HG02642 (cell line): ENCODE results near the gene TBXA2R.
"Not testable (repeated sequence)": the region's sequence is repeated elsewhere in the genome, so short reads cannot be mapped to it uniquely, and the experiment has no call there.

ENCODE experiments used
- ATAC-seq: cut with Tn5 transposase; IDR thresholded peaks from one replicate; pipeline ENCODE4 v1.9.1; 2021; ENCODE audit warnings: mild to moderate bottlenecking; ENCODE audit not compliant: unreplicated experiment, poor library complexity

Gene TBXA2R

DNA sequence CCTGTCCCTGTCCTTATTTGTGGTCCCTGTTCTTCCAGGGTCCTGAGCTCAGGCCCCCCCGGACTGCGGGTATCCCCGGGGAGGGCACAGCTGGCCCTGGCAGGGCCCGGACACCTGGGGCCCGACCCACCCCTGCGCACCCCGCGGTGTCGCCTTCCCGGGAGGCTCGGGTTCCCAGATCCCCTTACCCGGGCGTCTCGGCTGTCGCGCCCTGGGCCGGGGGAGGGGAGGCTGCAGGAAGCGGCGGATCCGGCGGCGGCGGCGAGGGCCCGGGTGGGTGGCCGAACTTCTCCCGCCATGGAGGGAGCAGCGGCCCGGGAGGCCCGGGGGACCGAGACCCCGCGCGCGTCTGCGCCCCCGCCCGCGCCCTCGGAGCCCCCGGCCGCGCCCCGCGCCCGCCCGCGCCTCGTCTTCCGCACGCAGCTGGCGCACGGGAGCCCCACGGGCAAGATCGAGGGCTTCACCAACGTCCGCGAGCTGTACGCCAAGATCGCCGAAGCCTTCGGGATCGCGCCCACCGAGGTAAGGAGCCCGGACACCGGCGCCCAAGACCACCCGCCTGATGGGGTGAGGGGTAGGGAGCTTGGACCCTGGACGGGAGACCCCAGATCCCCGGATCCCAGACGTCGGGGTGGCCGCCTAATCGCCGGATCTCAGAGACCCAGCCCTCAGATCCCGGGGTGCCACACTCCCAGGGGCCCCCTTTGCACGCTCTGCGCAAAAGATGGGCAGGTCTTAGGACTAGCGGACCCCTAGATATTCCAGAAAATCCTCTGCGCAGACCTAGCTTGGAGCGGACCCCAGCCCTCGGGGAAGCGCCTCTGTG lies 21.2 kb downstream of the TBXA2R start, which contains the start of gene GIPC3:
Gene GIPC3, plus strand, starts transcription at position 178 of the 826 bp plus-strand sequence. Its CDS starts 120 bp downstream, at position 298.
- no peak for ATAC-seq

DNA sequence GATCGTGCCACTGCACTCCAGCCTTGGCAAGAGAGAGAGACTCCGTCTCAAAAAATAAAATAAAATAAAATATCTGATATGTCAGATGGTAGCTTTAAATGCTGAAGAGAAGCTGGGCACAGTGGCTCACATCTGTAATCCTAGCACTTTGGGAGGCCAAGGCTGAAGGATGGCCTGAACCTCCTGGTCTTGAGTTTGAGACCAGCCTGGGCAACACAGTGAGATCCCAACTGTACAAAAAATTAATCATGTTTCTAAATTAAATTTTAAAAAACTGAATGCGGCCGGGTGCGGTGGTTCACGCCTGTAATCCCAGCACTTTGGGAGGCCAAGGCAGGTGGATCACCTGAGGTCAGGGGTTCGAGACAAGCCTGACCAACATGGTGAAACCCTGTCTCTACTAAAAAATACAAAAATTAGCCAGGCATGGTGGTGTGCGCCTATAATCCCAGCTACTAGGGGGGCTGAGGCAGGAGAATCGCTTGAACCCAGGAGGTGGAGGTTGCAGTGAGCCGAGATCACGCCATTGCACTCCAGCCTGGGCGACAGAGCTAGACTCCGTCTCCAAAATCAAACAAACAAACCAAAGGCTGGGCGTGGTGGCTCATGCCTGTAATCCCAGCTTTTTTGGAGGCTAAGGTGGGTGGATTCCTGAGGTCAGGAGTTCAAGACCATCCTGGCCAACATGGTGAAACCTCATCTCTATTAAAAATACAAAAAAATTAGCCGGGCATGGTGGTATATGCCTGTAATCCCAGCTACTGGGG lies 22.5 kb downstream of the TBXA2R start:
- ATAC-seq: not testable (repeated sequence)

DNA sequence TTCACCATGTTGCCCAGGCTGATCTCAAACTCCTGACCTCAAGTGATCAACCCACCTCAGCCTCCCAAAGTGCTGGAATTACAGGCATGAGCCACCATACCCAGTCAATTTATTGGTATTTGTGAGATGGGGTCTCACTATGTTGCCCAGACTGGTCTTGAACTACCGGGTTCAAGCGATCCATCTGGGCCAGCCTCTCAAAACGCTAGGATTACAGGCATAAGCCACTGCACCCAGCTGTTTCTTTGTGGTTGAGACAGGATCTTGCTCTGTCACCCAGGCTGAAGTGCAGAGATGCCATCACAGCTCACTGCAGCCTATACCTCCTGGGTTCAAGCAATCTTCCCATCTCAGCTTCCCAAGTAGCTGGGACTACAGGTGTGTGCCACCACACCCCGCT lies 24.9 kb downstream of the TBXA2R start:
- ATAC-seq: not testable (repeated sequence)

DNA sequence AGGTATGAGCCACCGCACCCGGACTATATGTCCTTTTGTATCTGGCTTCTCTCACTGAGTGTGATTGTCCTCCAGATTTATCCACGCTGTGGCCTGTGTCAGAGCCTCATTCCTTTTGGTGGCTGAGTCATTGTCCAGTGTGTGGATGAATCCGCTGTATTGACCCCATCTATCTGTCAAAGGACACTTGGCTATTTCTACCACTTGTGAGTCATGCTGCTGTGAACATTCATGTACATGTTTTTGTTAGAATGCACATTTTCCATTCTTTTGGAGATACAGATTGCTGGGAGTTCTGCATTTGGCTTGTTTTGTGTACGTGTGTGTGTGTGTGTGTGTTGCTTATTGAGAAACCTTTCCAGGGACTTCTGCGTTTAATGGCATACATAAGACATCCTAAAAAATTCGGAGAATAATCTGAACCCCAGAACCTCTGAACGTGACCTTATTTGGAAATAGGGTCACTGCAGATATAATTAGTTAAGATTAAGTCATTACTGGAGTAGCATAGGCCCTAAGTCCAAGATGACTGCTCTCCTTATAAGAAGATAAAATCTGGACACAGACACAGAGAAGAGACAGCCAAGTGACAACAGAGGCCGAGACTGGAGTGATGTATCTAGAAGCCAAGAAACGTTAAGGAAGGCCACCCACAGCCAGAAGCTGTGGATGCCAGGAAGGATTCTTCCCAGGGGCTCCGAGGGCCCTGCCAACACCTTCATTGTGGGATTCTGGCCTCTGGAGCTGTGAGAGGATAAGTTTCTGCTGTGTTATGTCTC lies 26.3 kb downstream of the TBXA2R start:
- ATAC-seq: no peak

DNA sequence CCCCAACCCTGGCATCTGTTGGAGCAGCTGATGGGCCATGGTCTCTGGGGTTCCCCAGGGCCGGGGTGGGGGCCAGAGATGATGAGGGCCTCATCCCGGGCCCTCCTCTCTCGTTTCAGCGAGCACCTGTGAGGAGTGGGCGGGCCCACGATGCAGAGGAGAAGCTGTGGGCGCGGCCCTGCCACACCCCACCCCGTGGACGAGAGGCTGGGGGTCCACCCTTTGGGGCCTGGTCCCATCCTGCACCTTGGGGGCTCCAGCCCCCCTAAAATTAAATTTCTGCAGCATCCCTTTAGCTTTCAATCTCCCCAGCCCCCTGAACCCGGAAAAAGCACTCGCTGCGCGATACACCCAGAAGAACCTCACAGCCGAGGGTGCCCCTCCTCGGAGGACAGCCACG lies 28.3 kb downstream of the TBXA2R start:
- ATAC-seq: no peak

DNA sequence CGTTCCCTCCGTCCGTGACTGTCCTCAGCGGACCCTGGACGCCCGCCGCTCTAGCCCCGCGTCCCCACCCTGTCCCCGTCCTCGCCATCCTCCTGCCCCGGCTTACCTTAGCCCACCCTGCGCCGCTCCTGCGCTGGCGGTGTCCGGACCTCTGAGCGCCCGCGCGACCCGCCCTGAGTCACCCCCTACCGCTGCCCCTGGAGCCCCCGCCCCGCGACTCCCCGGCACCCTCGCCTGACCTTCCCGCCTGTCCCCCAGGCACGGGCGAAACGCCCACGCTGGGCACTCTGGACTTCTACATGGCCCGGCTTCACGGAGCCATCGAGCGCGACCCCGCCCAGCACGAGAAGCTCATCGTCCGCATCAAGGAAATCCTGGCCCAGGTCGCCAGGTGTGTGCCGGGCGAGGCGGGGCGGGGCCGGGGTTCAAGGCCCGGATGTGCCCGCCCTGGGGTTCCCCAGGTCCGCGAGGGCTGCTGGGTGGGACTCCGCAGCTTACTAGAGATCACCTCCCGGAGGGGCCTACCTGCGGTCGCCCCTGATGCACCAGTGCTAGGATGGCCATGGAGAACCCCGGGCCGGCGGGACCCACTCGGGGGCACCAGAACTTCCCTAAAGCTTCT lies 28.8 kb downstream of the TBXA2R start:
- no peak for ATAC-seq

DNA sequence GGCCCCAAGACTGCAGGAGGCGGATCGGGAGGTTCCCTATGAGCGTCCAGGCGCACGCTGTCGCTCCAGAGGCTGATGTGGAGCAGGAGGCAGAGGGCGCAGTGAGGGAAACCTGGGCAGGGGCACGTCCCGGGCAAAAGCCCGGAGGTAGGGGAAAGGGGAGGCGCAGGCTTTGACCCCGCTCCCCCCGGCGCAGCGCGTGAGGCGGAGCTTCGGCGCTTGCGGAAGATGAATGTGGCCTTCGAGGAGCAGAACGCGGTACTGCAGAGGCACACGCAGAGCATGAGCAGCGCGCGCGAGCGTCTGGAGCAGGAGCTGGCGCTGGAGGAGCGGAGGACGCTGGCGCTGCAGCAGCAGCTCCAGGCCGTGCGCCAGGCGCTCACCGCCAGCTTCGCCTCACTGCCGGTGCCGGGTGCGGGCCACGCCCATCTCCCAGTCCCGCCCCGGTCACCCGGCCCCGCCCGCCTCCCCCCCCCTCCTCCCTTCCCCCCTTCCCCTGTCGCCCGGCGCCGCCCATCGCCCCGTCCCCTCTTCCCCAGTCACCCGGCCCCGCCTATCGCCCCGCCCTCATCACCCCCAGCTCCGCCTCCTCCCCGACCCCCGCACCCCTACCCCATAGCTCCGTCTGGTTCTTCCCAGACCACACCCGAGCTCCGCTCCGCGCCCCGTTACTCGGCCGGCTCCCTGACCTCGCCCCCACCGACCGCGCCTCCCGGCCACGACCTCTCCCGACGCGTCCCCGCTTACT lies 29.8 kb downstream of the TBXA2R start:
- ATAC-seq: no peak

DNA sequence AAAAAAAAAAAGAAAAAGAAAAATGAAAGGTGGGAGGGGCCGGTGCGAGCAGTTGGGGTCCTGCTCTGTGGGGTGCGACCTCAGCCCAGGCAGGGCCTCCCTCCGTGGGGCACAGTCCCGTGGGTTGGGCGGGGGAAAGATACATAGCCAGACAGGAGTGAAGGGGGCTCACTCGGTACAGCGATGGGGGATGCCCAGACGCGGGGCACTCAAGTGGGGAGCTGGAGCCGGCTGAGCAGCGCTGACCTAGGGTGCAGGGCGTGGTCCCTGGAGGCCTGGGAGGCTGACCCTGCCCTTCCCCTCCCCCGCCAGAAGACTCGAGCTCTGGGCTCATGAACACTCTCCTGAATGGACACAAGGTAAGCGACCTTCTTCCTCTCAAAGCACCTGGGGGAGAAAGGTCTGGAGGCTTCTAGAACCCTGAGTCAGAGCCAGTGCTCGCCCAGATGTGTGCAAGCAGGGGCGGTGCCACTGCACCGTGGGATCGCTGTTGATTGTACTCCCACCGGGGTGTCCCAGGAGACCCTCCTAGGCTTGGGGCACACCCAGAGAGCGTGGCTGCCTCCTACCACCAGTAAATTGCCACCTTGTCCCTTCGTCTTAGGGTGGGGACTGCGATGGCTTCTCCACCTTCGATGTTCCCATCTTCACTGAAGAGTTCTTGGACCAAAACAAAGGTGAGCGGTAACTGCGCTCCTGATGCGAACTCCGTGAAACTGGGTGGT lies 30.6 kb downstream of the TBXA2R start:
- no peak for ATAC-seq

DNA sequence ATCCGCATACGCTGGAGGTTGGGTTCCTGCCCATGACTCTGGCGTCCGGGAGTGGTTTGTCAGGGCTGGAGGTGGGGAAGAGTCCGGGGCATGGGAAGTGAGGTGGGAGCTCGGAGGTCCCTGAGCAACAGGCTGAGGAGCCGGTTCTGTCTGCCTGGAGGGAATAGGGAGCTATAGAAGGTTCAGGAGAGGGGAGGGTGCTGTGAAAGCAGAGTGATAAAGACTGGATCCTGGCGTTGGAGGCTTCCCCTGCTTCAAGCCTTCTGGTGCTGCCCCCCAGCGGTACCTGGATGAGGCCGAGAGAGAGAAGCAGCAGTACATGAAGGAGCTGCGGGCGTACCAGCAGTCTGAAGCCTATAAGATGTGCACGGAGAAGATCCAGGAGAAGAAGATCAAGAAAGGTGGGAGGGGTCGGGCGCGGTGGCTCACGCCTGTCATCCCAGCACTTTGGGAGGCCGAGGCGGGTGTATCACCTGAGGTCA lies 31.4 kb downstream of the TBXA2R start:
- ATAC-seq: no peak

DNA sequence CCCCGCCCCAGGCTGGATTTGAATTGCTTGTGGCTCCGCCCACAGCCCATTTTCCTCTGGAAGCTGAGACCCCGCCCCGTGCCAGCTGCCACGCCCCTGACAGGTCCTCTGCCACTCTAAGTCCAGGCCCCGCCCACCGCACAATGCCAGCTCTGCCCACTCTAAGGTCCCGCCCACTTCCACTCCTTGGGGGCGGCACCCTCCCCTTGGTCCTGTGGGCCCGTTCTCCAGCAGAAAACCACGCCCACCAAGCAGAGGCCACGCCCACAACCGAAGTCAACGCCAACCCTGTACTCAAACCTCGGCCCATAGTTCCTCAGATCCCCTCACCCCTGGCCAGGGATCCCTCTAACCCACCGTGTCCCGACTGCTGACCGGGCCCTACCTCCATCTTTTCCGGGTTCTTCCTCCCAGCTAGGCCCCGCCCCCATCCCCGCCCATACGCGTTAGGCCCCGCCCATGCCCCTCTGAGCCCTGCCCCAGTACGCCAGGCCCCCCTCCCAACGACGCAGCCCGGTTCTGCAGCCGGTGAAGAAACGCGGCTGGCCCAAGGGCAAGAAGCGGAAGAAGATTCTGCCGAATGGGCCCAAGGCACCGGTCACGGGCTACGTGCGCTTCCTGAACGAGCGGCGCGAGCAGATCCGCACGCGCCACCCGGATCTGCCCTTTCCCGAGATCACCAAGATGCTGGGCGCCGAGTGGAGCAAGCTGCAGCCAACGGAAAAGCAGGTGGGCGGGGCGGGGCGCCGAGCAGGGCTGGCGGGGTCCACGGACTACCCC lies 32.6 kb downstream of the TBXA2R start:
- ATAC-seq: no peak

DNA sequence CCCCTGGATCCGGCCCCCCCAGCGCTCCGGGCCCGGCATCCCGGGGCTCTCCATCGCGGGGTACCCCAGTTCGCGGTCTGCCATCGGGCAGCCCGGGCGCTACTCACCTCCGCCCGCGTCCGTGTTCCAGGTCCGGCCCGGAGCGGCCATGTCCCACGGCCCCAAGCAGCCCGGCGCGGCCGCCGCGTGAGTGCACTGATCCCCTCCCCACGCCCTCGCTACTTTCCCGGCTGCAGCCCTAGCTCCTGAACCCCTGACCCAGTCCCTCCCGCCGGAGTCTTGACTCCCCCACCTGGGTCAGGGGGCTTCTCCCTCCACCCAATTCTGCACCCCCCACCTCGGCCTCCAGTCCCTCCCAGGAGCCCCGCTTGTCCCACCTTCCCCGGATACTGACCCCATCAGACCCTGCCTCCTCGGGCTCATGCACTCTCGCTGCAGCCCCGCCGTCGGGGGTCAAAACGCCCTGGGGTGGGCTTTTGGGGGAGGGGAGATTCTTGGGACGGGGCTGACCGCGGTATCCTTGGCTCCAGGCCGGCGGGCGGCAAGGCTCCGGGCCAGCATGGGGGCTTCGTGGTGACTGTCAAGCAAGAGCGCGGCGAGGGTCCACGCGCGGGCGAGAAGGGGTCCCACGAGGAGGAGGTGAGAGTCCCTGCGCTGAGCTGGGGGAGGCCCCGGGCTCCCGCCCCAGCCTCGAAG lies 33.4 kb downstream of the TBXA2R start:
- peak; percentile 10 for ATAC-seq

DNA sequence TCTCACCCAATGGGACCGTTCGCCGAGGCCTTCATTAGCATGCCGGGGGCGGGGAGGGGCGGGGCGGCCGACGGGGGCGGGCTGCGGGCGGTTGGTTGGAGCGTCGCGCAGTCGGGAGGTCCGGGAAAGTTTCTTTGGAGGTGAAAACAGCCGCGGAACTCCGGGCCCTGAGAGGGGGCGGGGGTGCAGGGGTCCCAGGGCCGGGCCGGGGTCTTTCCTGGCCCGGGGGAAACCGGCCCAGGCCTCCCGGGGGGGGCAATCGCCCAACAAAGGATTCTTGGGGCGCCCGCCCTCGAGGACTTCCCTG lies 33.9 kb downstream of the TBXA2R start, which contains the start of gene HMG20B:
Gene HMG20B, plus strand, starts transcription at position 90 of the 307 bp plus-strand sequence. CDS start 366 bp downstream, outside the sequence.
- ATAC-seq: no peak

DNA sequence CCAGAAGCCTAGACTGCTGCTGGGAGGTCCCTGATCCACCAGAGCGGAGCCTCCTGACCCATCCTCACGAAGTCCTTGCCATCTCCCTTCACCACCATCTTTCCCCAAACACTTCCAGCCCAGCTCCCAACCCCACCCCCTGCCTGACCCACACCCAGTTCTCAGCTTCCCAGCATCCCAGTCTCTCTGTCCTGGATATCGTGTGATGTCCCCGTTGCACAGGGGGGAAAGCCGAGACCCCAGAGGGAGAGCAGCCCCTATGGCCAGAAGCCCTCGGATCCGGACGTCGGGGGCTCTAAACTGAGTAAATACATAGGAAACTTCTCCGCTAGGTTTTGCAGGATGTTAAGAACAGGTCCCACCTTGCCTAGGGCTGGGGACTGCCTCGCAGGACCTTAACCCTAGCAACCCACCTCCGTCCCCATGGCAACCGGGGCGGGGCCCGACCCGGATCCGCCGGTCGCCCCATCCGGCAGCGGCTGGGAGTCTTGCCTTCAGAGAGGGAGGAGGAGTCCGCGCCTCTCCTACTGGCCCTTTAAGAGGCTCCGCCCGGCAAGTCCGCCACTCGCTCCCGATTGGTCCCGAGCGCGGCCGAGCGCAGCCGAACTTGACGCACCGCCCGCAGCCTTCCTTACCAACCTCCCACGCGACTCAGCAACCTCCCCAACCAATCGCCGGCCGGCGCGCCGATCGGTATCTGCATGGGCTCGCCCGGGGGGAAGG lies 34.4 kb downstream of the TBXA2R start:
- peak; percentile 92 for ATAC-seq

DNA sequence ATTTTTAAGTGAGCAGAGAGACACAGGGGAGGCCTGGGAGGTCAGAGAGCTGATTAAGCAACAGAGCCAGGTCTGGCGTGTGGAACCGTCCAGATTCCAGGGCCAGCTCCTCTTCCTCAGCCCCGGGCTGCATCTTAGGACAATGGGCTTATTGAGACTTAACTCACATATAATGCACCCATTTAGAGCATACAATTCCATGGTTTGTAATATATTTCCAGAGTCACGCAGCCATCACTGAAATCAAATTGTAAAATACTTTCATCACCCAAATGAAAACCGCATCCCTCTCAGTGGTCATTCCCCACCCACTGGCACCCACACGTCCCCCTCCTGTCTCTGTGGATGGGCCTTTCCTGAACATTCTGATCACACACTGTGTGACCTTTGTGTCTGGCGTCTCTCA lies 36.1 kb downstream of the TBXA2R start:
- ATAC-seq: no peak

DNA sequence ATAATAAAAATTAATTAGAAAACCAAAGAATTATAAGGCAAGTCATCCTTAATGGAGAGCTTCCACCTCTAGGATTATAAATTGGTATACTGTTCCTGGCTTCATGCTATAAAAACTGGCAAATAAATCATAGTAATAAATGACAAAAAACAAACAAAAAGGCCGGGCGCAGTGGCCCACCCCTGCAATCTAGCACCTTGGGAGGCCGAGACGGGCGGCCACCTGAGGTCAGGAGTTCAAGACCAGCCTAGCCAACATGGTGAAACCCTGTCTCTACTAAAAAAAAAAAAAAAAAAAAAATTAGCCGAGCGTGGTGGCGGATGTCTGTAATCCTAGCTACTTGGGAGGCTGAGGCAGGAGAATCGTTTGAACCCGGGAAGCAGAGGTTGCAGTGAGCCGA lies 36.6 kb downstream of the TBXA2R start:
- not testable (repeated sequence) for ATAC-seq

DNA sequence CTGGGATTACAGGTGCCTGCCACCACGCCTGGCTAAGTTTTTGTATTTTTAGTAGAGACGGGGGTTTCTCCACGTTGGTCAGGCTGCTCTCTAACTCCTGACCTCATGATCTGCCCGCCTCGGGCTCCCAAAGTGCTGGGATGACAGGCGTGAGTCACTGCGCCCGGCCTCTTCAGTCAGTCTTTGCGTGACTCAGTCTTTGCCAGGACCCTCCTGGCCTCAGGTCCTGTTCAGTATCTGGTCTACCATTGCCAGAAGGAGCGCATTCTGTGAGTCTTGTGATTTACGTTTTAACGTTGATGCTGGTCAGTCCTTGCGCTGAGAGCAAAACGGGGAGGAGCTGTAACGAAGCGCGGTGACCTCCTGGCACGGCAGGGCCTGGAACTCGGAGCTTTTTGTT lies 41.5 kb downstream of the TBXA2R start:
- ATAC-seq: no peak
